GM12874 (cell line): ENCODE measurements around the gene PTPRA.

ENCODE experiments used
- CTCF ChIP-seq: IDR thresholded peaks from 2 replicates; pipeline ENCODE4 v1.5.1; 2011; ENCODE audit warnings: low read depth, mild to moderate bottlenecking, control low read depth, low read length, moderate library complexity; ENCODE audit not compliant: insufficient read depth

Gene PTPRA

GRCh38 chr20:2879146-2879545, 5.9 kb downstream of the PTPRA start:
- TF ChIP-seq CTCF, result no peak

- no peak for TF ChIP-seq CTCF
Observed at GRCh38 chr20:2880650-2881049, 7.4 kb downstream of the PTPRA start.

GRCh38 chr20:2883726-2884637, 10.7 kb downstream of the PTPRA start:
- TF ChIP-seq CTCF, result no peak

- no peak for TF ChIP-seq CTCF
Observed at GRCh38 chr20:2887715-2888114, 14.4 kb downstream of the PTPRA start.

GRCh38 chr20:2888224-2888955, 15.1 kb downstream of the PTPRA start:
- TF ChIP-seq CTCF, result no peak

GRCh38 chr20:2889209-2889608, 15.9 kb downstream of the PTPRA start:
- no peak for TF ChIP-seq CTCF

GRCh38 chr20:2889797-2890196, 16.5 kb downstream of the PTPRA start:
- TF ChIP-seq CTCF, result no peak
